Calu3 (cell line): ENCODE results near the gene AQP6. TPM values are rescaled to one million over a fixed set of nuclear protein-coding genes. Genes with fewer than 3 reads are reported as not detected.

ENCODE experiments used
- BruUV-seq: library from RNA; stranded (reverse); fragments of 400-500 nt; replicated peaks from 2 replicates; lab custom pipeline; 2021; lab: Mats Ljungman, UMichigan
- CTCF ChIA-PET: fragments of 300-600 bp; sonication (Branson Sonifier 250); formaldehyde crosslinking; loops from one replicate; lab custom pipeline; 2022; ENCODE audit warnings: antibody characterized with exemption; lab: Charles Lee
- DNase-seq: peaks from one replicate; pipeline ENCODE4 v3.0.0; 2022
- H3K27ac Mint-ChIP-seq: one replicate; pipeline ENCODE4 v1.8.0; 2022; ENCODE audit warnings: mixed read lengths; ENCODE audit not compliant: unreplicated experiment
- H3K27me3 Mint-ChIP-seq: one replicate; pipeline ENCODE4 v1.8.0; 2022; ENCODE audit warnings: mixed read lengths; ENCODE audit not compliant: unreplicated experiment
- H3K36me3 Mint-ChIP-seq: one replicate; pipeline ENCODE4 v1.8.0; 2022; ENCODE audit warnings: mild to moderate bottlenecking, moderate library complexity, mixed read lengths; ENCODE audit not compliant: insufficient read depth, unreplicated experiment
- H3K4me1 Mint-ChIP-seq: one replicate; pipeline ENCODE4 v1.8.0; 2022; ENCODE audit warnings: mild to moderate bottlenecking, low read depth, mixed read lengths; ENCODE audit not compliant: unreplicated experiment
- H3K4me3 Mint-ChIP-seq: one replicate; pipeline ENCODE4 v1.8.0; 2022; ENCODE audit warnings: mild to moderate bottlenecking, low read depth, moderate library complexity, mixed read lengths; ENCODE audit not compliant: unreplicated experiment
- H3K9me3 Mint-ChIP-seq: one replicate; pipeline ENCODE4 v1.8.0; 2022; ENCODE audit warnings: low read depth, mixed read lengths; ENCODE audit not compliant: unreplicated experiment
- intact Hi-C: fragments of 100-400 bp; cut with micrococcal nuclease; formaldehyde crosslinking; loops from one replicate; pipeline ENCODE4 v1.10.0; 2022; ENCODE audit not compliant: unreplicated experiment
- total RNA-seq: library from RNA; stranded (reverse); gene quantifications from 2 replicates; pipeline ENCODE4 v1.2.3, GENCODE V29; 2022
- TF ChIP-seq, protein P1 (sequence below): fragments of 200-600 bp; IDR thresholded peaks from one replicate; pipeline ENCODE4 v1.8.0; 2022; ENCODE audit warnings: antibody characterized with exemption; ENCODE audit not compliant: unreplicated experiment

AQP6 gene
- total RNA-seq, 1 experiment from 2014 or later = 0.94 TPM

DNA sequence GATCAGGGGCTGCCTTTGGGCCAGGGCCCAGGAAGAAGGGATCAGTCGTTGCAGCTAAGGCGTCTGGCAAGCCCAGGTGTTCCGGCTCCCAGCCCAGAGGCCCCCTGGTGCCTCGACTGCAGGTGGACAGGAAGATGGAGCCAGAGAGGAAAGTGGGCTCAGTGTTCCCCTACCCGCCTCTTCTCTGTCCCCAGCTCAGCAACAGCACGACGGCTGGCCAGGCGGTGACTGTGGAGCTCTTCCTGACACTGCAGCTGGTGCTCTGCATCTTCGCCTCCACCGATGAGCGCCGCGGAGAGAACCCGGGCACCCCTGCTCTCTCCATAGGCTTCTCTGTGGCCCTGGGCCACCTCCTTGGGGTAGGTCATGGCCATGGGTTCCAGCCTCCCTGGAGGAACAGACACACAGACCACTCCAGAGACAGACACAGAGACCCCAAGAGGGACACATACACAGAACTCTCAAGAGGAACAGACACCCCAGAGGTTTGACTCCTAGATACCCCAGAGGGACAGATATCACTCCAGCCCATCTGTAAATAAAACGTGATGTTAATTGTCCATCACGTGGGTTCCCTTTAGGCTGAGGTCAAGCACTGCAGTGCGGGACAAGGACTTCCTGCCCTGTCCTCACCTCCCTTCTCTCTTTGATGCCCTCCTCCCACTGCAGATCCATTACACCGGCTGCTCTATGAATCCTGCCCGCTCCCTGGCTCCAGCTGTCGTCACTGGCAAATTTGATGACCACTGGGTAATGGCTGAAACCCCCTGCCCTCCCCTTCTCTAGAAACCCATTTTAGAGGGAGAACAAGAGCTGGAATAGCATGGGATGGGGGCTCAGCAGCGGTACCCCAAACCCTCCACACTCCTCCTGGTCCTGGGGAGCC lies 18.5 kb upstream of the AQP6 start:
- Mint-ChIP-seq H3K4me1 (peaks cover 13% of the 10 kb centered on the region), H3K27me3 (no peaks in the 10 kb centered on the region), H3K4me3 (no peak overlapping the region), H3K9me3 (no peaks in the 10 kb centered on the region), H3K27ac (no peak overlapping the region), H3K36me3 (no peaks in the 10 kb centered on the region)
- TF ChIP-seq, protein P1, sequence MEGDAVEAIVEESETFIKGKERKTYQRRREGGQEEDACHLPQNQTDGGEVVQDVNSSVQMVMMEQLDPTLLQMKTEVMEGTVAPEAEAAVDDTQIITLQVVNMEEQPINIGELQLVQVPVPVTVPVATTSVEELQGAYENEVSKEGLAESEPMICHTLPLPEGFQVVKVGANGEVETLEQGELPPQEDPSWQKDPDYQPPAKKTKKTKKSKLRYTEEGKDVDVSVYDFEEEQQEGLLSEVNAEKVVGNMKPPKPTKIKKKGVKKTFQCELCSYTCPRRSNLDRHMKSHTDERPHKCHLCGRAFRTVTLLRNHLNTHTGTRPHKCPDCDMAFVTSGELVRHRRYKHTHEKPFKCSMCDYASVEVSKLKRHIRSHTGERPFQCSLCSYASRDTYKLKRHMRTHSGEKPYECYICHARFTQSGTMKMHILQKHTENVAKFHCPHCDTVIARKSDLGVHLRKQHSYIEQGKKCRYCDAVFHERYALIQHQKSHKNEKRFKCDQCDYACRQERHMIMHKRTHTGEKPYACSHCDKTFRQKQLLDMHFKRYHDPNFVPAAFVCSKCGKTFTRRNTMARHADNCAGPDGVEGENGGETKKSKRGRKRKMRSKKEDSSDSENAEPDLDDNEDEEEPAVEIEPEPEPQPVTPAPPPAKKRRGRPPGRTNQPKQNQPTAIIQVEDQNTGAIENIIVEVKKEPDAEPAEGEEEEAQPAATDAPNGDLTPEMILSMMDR = no peak
- intact Hi-C loops = no loop called here
- no peak for DNase-seq
- BruUV-seq = no TSS peak
- CTCF ChIA-PET = no interaction called here

DNA sequence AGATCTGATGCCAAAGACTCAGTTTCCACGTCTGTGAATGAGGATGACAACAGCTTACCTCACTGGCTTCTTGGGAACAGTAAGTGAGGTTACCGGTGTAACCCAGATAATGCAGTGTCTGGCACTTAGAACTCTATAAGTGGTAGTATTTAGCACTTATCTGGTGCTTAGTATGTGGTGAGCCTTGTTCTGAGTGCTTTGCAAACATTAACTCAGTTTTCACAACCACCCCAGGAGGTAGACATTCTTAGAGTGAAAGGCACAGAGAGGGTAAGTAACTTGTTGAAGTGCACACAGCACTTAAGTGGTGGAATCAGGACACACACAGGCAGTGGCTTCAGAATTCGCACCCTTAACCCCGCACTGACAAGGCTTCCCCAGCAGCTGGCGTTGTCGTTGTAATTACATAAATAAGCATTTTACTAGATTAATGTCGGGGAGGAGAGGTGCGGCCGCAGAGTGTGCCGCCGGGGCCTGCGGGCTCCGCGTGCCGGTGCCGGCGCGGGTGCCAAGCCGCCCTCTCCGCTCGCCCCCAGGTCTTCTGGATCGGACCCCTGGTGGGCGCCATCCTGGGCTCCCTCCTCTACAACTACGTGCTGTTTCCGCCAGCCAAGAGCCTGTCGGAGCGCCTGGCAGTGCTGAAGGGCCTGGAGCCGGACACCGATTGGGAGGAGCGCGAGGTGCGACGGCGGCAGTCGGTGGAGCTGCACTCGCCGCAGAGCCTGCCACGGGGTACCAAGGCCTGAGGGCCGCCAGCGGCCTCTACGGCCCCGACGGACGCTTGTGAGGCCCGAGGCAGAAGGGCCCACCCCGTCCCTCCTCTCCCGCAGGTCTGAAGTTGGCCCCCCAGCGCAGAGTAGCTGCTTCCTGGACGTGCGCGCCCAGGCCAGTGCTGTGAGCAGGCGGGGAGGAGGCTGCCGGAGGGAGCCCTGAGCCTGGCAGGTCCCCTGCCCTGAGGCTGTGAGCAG lies 17.6 kb upstream of the AQP6 start:
- intact Hi-C loops = no loop called here
- no peak overlapping the region for H3K4me3 Mint-ChIP-seq
- H3K9me3 Mint-ChIP-seq = no peaks in the 10 kb centered on the region
- no TSS peak for BruUV-seq
- CTCF ChIA-PET = no interaction called here
- peaks cover 4% of the 10 kb centered on the region for H3K27me3 Mint-ChIP-seq
- TF ChIP-seq, protein P1 = no peak
- no peak overlapping the region for H3K27ac Mint-ChIP-seq
- no peak for DNase-seq
- H3K4me1 Mint-ChIP-seq = peaks cover 17% of the 10 kb centered on the region
- H3K36me3 Mint-ChIP-seq = peaks cover 1% of the 10 kb centered on the region

DNA sequence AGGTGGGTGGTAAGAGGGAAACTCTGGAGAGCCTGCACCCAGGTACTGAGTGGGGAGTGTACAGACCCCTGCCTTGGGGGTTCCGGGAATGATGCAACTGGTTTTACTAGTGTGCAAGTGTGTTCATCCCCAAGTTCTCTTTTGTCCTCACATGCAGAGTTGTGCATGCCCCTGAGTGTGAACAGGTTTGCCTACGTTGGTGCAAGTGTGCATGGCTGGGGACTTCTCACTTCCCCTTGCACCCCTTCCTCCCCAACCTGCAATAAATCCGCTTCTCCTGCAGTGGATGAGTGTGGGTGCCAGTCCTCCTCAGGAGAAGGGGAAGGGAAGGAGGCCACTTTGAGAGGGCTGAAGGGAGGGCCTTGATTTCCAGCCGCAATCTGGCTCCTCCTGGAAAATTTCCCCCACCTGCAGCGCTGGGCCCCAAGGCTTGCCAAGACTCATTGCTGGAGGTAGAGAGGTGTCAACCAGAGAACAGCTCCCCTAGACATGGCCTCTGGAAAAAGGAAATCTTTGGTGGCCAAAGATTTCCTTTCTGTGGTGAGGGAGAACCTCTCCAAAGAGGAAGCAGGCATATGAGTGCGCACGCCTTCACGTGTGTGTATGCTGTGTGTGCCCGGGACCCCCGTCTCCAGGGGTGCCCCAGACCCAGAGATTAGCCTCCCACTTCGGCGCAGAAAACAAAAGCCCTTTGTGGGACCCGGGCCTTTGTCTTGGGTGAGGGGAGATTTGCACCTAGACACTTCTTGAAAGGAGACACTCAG lies 16.7 kb upstream of the AQP6 start:
- intact Hi-C loops = no loop called here
- no peak for DNase-seq
- no peak overlapping the region for H3K27ac Mint-ChIP-seq
- H3K4me1 Mint-ChIP-seq = peaks cover 25% of the 10 kb centered on the region
- CTCF ChIA-PET = no interaction called here
- peaks cover 10% of the 10 kb centered on the region for H3K36me3 Mint-ChIP-seq
- no peaks in the 10 kb centered on the region for H3K9me3 Mint-ChIP-seq
- BruUV-seq = no TSS peak
- TF ChIP-seq, protein P1 = no peak
- peaks cover 13% of the 10 kb centered on the region for H3K27me3 Mint-ChIP-seq
- H3K4me3 Mint-ChIP-seq = no peak overlapping the region
